Left ventricle myocardium inferior (tissue), 1 donor: Measurements from ENCODE around the gene LRBA. TPM values are rescaled to one million over a fixed set of nuclear protein-coding genes. Genes with fewer than 3 reads are reported as not detected.

Experiments used
- DNase-seq: peaks from one replicate; pipeline ENCODE4 v3.0.0-alpha.2; 2020
- H3K27ac ChIP-seq: fragments of 200-600 bp; replicated peaks from 2 replicates; pipeline ENCODE4 v1.8.0; 2021
- H3K27me3 ChIP-seq: fragments of 200-600 bp; 2 replicates; pipeline ENCODE4 v1.8.0; 2021; ENCODE audit warnings: low read depth
- H3K36me3 ChIP-seq: fragments of 200-600 bp; 2 replicates; pipeline ENCODE4 v1.8.0; 2021
- H3K4me1 ChIP-seq: fragments of 200-600 bp; 2 replicates; pipeline ENCODE4 v1.8.0; 2021
- H3K4me3 ChIP-seq: fragments of 200-600 bp; 2 replicates; pipeline ENCODE4 v1.8.0; 2021; ENCODE audit warnings: mild to moderate bottlenecking, moderate library complexity
- H3K9me3 ChIP-seq: fragments of 200-600 bp; replicated peaks from 2 replicates; pipeline ENCODE4 v1.8.0; 2021
- intact Hi-C: fragments of 100-400 bp; cut with micrococcal nuclease; formaldehyde crosslinking; loops from one replicate; pipeline ENCODE4 v1.11.0; 2022
- total RNA-seq: library from RNA; stranded (reverse); fragmentation: NEBNext Ultra II Directional; extraction: Animal tissue kit (Norgen Biotek cat#: 25700); gene quantifications from one replicate; pipeline ENCODE4 v1.2.1, GENCODE V29; 2021
- TF ChIP-seq, protein P1 (sequence below): fragments of 200-600 bp; IDR thresholded peaks from 2 replicates; pipeline ENCODE4 v1.8.0; 2021; ENCODE audit warnings: antibody characterized with exemption, mild to moderate bottlenecking, borderline replicate concordance
- donor health status: DM: no; HTN: yes; CAD: no; lungs with severe emphysema.

LRBA gene
- total RNA-seq, 1 donor from 2014 or later, result 19.1 TPM

DNA sequence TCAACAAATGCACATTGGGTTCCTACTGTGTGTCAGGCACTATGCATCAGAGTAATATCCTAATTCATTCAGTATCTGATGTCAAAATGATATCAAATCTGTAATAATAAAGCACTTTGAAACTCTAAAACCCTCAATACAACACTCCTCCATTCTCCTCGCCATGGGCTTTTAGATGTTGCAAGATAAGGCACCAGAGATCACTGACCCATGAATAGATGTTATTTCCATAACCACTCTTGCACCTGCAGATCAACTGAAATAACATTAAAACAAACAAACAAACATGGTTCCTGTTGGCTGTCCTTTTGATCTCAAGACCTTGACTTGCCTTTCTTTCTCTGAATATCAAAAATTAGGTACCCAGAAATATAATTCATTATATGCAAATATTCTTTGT lies 333.0 kb downstream of the LRBA start:
- TF ChIP-seq, protein P1, sequence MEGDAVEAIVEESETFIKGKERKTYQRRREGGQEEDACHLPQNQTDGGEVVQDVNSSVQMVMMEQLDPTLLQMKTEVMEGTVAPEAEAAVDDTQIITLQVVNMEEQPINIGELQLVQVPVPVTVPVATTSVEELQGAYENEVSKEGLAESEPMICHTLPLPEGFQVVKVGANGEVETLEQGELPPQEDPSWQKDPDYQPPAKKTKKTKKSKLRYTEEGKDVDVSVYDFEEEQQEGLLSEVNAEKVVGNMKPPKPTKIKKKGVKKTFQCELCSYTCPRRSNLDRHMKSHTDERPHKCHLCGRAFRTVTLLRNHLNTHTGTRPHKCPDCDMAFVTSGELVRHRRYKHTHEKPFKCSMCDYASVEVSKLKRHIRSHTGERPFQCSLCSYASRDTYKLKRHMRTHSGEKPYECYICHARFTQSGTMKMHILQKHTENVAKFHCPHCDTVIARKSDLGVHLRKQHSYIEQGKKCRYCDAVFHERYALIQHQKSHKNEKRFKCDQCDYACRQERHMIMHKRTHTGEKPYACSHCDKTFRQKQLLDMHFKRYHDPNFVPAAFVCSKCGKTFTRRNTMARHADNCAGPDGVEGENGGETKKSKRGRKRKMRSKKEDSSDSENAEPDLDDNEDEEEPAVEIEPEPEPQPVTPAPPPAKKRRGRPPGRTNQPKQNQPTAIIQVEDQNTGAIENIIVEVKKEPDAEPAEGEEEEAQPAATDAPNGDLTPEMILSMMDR, result no peak
- H3K36me3 ChIP-seq, result no peaks in the 10 kb centered on the region
- H3K4me3 ChIP-seq, result no peak overlapping the region
- H3K27me3 ChIP-seq, result no peaks in the 10 kb centered on the region
- H3K27ac ChIP-seq, result no peak overlapping the region
- H3K9me3 ChIP-seq, result no peaks in the 10 kb centered on the region
- intact Hi-C loops, result no loop called here
- no peak for DNase-seq
- no peaks in the 10 kb centered on the region for H3K4me1 ChIP-seq

DNA sequence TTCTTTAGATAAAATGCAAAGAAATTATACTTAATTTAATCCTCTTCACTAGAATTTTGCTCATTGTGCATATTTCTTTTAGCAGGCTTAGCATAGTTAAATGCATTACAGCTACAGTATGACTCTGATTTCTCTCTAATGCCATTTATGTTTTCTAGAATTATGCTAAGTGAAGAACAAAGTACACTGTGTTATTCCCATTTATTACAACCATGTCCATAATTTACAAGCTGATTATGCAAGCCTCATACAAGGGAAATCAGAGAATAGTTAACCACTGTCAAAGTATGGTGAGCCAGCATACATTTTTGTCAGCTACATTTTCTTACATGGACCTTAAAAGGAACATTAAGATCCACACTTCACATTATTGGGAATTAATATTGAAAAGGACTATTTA lies 334.0 kb downstream of the LRBA start:
- Histone ChIP-seq H3K9me3 (no peaks in the 10 kb centered on the region), H3K4me3 (no peak overlapping the region), H3K27ac (no peak overlapping the region), H3K4me1 (no peaks in the 10 kb centered on the region), H3K27me3 (no peaks in the 10 kb centered on the region), H3K36me3 (no peaks in the 10 kb centered on the region)
- no peak for DNase-seq
- TF ChIP-seq, protein P1, result no peak
- intact Hi-C loops, result no loop called here

DNA sequence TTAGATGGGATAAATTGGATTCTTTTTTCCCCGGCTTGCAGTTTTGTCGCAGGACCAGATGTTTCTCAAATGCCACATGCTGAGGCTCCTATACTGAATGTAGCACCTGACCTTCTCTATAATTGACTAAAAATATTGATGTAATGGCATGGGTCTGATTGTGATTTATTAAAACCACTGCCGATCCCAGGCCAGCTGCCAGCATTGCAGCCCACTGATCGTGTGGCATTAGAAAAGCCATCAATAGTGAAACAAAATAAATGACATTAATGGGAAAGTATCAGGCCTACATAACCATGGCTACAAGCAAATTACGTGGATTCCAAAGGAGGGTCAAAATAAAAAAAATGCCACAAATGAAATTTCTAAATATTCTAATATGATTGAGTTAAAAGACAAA lies 334.4 kb downstream of the LRBA start:
- Histone ChIP-seq H3K27ac (no peak overlapping the region), H3K4me3 (no peak overlapping the region), H3K36me3 (no peaks in the 10 kb centered on the region), H3K4me1 (no peaks in the 10 kb centered on the region), H3K27me3 (no peaks in the 10 kb centered on the region), H3K9me3 (no peaks in the 10 kb centered on the region)
- DNase-seq, result no peak
- TF ChIP-seq, protein P1, result no peak
- intact Hi-C loops, result no loop called here

DNA sequence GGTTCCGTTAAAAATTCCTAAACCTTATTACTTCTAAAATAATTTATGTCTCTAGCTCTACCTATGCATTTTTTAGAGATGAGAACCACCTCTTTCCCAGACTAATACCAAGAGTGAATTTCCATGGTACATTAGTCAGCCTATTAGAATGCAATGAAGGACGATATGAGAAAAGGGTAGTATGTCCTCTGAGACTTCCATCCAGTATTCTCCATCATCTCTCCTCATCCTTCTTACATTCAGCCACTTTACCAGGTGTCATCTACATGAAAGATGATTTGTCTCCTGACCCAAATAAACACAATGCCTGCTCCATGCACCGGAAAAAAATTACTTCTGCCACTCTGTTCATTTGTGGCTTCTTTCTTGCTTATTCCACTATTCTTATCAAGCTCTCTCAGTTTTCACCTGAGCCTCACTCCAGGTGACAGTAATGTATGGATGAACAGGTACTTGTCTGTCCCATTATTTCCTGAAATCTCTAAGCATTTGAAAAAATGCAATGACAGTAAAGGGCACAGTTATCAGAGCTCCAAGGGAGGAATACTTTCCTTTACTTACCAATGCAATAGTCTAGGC lies 335.2 kb downstream of the LRBA start:
- no peak overlapping the region for H3K27ac ChIP-seq
- no peak for DNase-seq
- TF ChIP-seq, protein P1, result no peak
- intact Hi-C loops, result no loop called here
- H3K27me3 ChIP-seq, result no peaks in the 10 kb centered on the region
- H3K4me1 ChIP-seq, result no peaks in the 10 kb centered on the region
- H3K36me3 ChIP-seq, result no peaks in the 10 kb centered on the region
- H3K9me3 ChIP-seq, result no peaks in the 10 kb centered on the region
- H3K4me3 ChIP-seq, result no peak overlapping the region

DNA sequence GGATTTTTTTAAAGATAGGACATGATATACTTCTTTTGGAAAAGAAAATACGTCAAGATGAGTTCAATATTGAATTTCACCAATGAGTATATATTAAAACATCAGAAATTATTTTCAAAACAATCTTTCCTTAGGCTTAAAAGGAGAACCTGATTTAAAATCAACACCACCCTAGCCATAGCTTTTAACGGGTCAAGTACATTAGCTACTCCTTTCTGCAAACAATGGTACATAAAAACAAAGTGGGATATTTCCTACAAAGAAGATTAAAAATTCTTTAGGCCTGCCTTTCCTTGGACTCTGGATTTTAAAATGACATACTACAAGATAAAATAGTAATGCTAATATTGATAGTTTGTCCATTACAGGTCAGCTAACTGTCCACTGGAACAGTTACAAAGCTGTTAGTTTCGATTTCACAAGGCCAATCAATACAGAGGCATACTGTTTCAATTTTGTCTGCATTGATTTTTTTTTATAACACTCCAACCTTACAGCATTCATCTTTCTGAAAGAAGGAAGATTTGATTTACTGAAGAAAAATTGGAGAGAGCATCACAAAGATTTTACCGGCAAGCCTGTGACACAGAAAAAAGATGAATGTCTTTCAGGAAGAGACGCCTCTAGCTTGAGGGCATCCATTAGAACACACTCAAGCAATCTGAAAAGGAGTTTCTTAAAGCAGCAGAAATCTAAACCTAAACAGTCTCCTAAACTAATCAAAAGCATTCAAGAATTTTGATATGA lies 335.9 kb downstream of the LRBA start:
- no peaks in the 10 kb centered on the region for H3K27me3 ChIP-seq
- no peak overlapping the region for H3K27ac ChIP-seq
- H3K4me1 ChIP-seq, result no peaks in the 10 kb centered on the region
- no peaks in the 10 kb centered on the region for H3K36me3 ChIP-seq
- no peaks in the 10 kb centered on the region for H3K9me3 ChIP-seq
- TF ChIP-seq, protein P1, result no peak
- intact Hi-C loops, result no loop called here
- DNase-seq, result no peak
- H3K4me3 ChIP-seq, result no peak overlapping the region
